ENCODE data around the gene USP3. TPM values are rescaled to one million over a fixed set of nuclear protein-coding genes. Genes with fewer than 3 reads are reported as not detected.

The USP3 gene
- total and polyA plus RNA-seq, 2 of the 13 experiments (the other 11 are each of a cell fraction or from before 2014, with no cell fraction given): 14.3 to 61.2 TPM

GRCh38 chr15:63609448-63609847 is 105.1 kb downstream of the USP3 start:
- Histone ChIP-seq H3K9ac (ENCODE audit: insufficient read depth, low read depth, low read length) (no peak overlapping the region), H4K20me1 (ENCODE audit: insufficient read depth, low read length) (no peaks in the 10 kb centered on the region), H3K4me3 (replicated peaks in 1 of 3; ENCODE audit: insufficient read depth in 1 of 3, low read depth in 2 of 3, low read length in 3 of 3) (no peak overlapping the region), H3K4me1 (ENCODE audit: insufficient read depth, low read length) (peaks cover 21% of the 10 kb centered on the region), H2AFZ (ENCODE audit: low read length) (no peak overlapping the region), H3K27ac (ENCODE audit: extremely low read length, insufficient read depth, low read length) (no peak overlapping the region), H3K4me2 (ENCODE audit: low read depth, low read length) (no peak overlapping the region), H3K27me3 (ENCODE audit: control insufficient read depth in 1 of 2, insufficient read depth in 2 of 2, low read length in 2 of 2) (no peaks in the 10 kb centered on the region), H3K36me3 (replicated peaks in 1 of 2; ENCODE audit: control insufficient read depth in 1 of 2, insufficient read depth in 2 of 2, low read length in 2 of 2) (peaks cover 2 to 25% of the 10 kb centered on the region in 2 experiments; a peak in 4 of 5 replicates), H3K79me2 (ENCODE audit: insufficient read depth, low read length) (no peaks in the 10 kb centered on the region), H3K9me3 (ENCODE audit: low read length) (no peaks in the 10 kb centered on the region)
- no TSS peak for BruUV-seq (replicated peaks)
- no peak for FAIRE-seq
- 84% methylated on average over 6 of the region's 6 CpGs for WGBS (ENCODE audit: low lambda C conversion rate)
- TF ChIP-seq NCOA1 (CRISPR knock-in tag; IDR thresholded peaks at IDR 0.05): no peak
- no peak for TF ChIP-seq TIGD3 (CRISPR knock-in tag; IDR thresholded peaks at IDR 0.05; ENCODE audit: borderline replicate concordance)
- no peak for TF ChIP-seq THYN1 (CRISPR knock-in tag; IDR thresholded peaks at IDR 0.05; ENCODE audit: borderline replicate concordance, low read depth)
- no peak for TF ChIP-seq ZNF530 (CRISPR knock-in tag; IDR thresholded peaks at IDR 0.05; ENCODE audit: low read depth)
- TF ChIP-seq JDP2 (CRISPR knock-in tag; IDR thresholded peaks at IDR 0.05; ENCODE audit: borderline replicate concordance): no peak
- TF ChIP-seq ZNF562 (CRISPR knock-in tag; IDR thresholded peaks at IDR 0.05; ENCODE audit: borderline replicate concordance): no peak
- no peak for TF ChIP-seq TFDP1 (CRISPR knock-in tag; IDR thresholded peaks at IDR 0.05; ENCODE audit: borderline replicate concordance)
- in situ Hi-C loops (cut with HindIII; ENCODE audit: extremely low pct_ligation_motif_present, low pct_unique_long_range_greater_than_20kb) (no loop called here), intact Hi-C loops (cut with micrococcal nuclease; ENCODE audit: unreplicated experiment) (no loop called here)
- ATAC-seq: no peak
- no peak for DNase-seq (ENCODE audit: low spot score)
- POLR2A ChIA-PET: interaction anchor here (1.0 to 2.8 kb wide), 4 partner anchors 9 to 484 kb away, joined by 3 to 27 read pairs (median 5); partner anchors contain the start of genes CIAO2A and FBXL22
- CTCF ChIA-PET (ENCODE audit: low intra/inter-chr PET ratio, low total read pairs): interaction anchor here (0.8 to 1.5 kb wide), 2 partner anchors 281 to 458 kb away, joined by 4 to 5 read pairs; no protein-coding TSS in a partner anchor

Measured in HepG2 (cell line).